ENCODE results near the gene SPEN. TPM values are rescaled to one million over a fixed set of nuclear protein-coding genes. Genes with fewer than 3 reads are reported as not detected.

Gene SPEN
- total and polyA plus RNA-seq, 2 experiments from 2014 or later = 14.9 to 43.6 TPM

GRCh38 chr1:15943328-15943991, 96.0 kb downstream of the SPEN start:
- H3K27ac ChIP-seq (ENCODE audit: low read depth) = no peak overlapping the region
- no peaks in the 10 kb centered on the region for H3K9me3 Mint-ChIP-seq
- H3K4me2 ChIP-seq = no peak overlapping the region
- no peak overlapping the region for H3K4me3 Mint-ChIP-seq
- H3K4me1 ChIP-seq (ENCODE audit: insufficient read depth) = peaks cover 2% of the 10 kb centered on the region; the same call in 1 of the 2 replicates
- no peak overlapping the region for H3K4me3 ChIP-seq
- peaks cover 9% of the 10 kb centered on the region for H3K4me1 Mint-ChIP-seq
- peaks cover 12% of the 10 kb centered on the region for H3K27me3 Mint-ChIP-seq (ENCODE audit: insufficient read depth, low read depth, poor library complexity)
- peaks cover under 1% of the 10 kb centered on the region; the same call in 1 of the 2 replicates for H3K79me2 ChIP-seq (replicated peaks; ENCODE audit: insufficient read depth)
- peaks cover 9% of the 10 kb centered on the region for H3K36me3 ChIP-seq (ENCODE audit: insufficient read depth)
- DNase-seq (ENCODE audit: low spot score) (no peak), ATAC-seq (no peak)
- H2AFZ ChIP-seq = no peak overlapping the region
- H4K20me1 ChIP-seq (replicated peaks; ENCODE audit: insufficient read depth) = no peaks in the 10 kb centered on the region; the same call in 1 of the 2 replicates
- no peak overlapping the region for H3K27ac Mint-ChIP-seq
- H3K27me3 ChIP-seq (ENCODE audit: insufficient read depth) = no peaks in the 10 kb centered on the region
- H3K9me2 ChIP-seq (ENCODE audit: insufficient read depth) = no peaks in the 10 kb centered on the region
- no peaks in the 10 kb centered on the region for H3F3A ChIP-seq (replicated peaks; ENCODE audit: low read depth)
- TF ChIP-seq JUNB (IDR thresholded peaks at IDR 0.05; ENCODE audit: unreplicated experiment) = no peak
- peaks cover 41% of the 10 kb centered on the region for H3K36me3 Mint-ChIP-seq (ENCODE audit: low read depth)

- TF ChIP-seq CREB1 (CRISPR knock-in tag; IDR thresholded peaks at IDR 0.05; ENCODE audit: low read depth) = no peak
- no peak for TF ChIP-seq ZNF114 (CRISPR knock-in tag; IDR thresholded peaks at IDR 0.05)
- no peak for TF ChIP-seq JUNB (IDR thresholded peaks at IDR 0.05; ENCODE audit: unreplicated experiment)
- TF ChIP-seq REST (IDR thresholded peaks at IDR 0.05; ENCODE audit: unreplicated experiment) = no peak
- no peak for TF ChIP-seq EZH2 (IDR thresholded peaks at IDR 0.05; ENCODE audit: low read depth, unreplicated experiment)
- no peak for TF ChIP-seq POLR2AphosphoS5 (IDR thresholded peaks at IDR 0.05; ENCODE audit: low read depth)
- TF ChIP-seq CTCF (conservative IDR thresholded peaks at IDR 0.05; ENCODE audit: low read depth in 2 of 2) = no peak
- no peak for TF ChIP-seq NANOG (IDR thresholded peaks at IDR 0.05; ENCODE audit: borderline replicate concordance)
- TF ChIP-seq ZNF462 (CRISPR knock-in tag; IDR thresholded peaks at IDR 0.05) = no peak
- TF ChIP-seq EZH2phosphoT487 (IDR thresholded peaks at IDR 0.05; ENCODE audit: unreplicated experiment) = no peak
- H3K36me3 ChIP-seq (ENCODE audit: insufficient read depth) = peaks cover 9% of the 10 kb centered on the region
- H3K4me2 ChIP-seq = no peak overlapping the region
- DNase-seq (ENCODE audit: low spot score) (no peak), ATAC-seq (no peak)
- peaks cover 12% of the 10 kb centered on the region for H3K27me3 Mint-ChIP-seq (ENCODE audit: insufficient read depth, low read depth, poor library complexity)
- peaks cover 14% of the 10 kb centered on the region for H3K4me1 Mint-ChIP-seq
- no peaks in the 10 kb centered on the region for H3K27me3 ChIP-seq (ENCODE audit: insufficient read depth)
- no peak overlapping the region for H3K27ac ChIP-seq (ENCODE audit: low read depth)
- H2AFZ ChIP-seq = no peak overlapping the region
- H3K9me3 Mint-ChIP-seq = no peaks in the 10 kb centered on the region
- peaks cover 7% of the 10 kb centered on the region for H3K4me1 ChIP-seq (ENCODE audit: insufficient read depth)
- H3K9me2 ChIP-seq (ENCODE audit: insufficient read depth) = no peaks in the 10 kb centered on the region
- H4K20me1 ChIP-seq (replicated peaks; ENCODE audit: insufficient read depth) = no peaks in the 10 kb centered on the region; the same call in 1 of the 2 replicates
- no peaks in the 10 kb centered on the region for H3F3A ChIP-seq (replicated peaks; ENCODE audit: low read depth)
- no peak overlapping the region for H3K4me3 ChIP-seq
- no peak overlapping the region for H3K4me3 Mint-ChIP-seq
- H3K27ac Mint-ChIP-seq = no peak overlapping the region
- H3K79me2 ChIP-seq (replicated peaks; ENCODE audit: insufficient read depth) = peaks cover 5% of the 10 kb centered on the region; the same call in 1 of the 2 replicates
- peaks cover 36% of the 10 kb centered on the region for H3K36me3 Mint-ChIP-seq (ENCODE audit: low read depth)
Observed at GRCh38 chr1:15943992-15944307, 96.4 kb downstream of the SPEN start.

Measured in GM23338 (cell line).